Measurements from ENCODE around the gene PAIP2B. TPM values are rescaled to one million over a fixed set of nuclear protein-coding genes. Genes with fewer than 3 reads are reported as not detected.

Gene PAIP2B
- total RNA-seq, 6 experiments from 2014 or later, result 8.4 to 30.1 (median 15.3) TPM

- Histone ChIP-seq H3K9me3 (no peaks in the 10 kb centered on the region), H3K27me3 (no peaks in the 10 kb centered on the region), H3K36me3 (peaks cover 0 to 11% (median 5%) of the 10 kb centered on the region in 4 donors), H3K4me3 (no peak overlapping the region), H3K4me1 (no peaks in the 10 kb centered on the region), H3K27ac (no peak overlapping the region)
- WGBS (ENCODE audit: insufficient coverage, low coverage, low lambda C conversion rate, missing lambda C conversion rate), result 100% methylated on average over 1 of the region's 8 CpGs
- intact Hi-C loops (cut with DNase I), result no loop called here
- DNase-seq (no peak), ATAC-seq (no peak)
- TF ChIP-seq CTCF (IDR thresholded peaks at IDR 0.05) (no peak), POLR2A (IDR thresholded peaks at IDR 0.05) (no peak)
Observed at GRCh38 chr2:71154279-71154678, 72.6 kb downstream of the PAIP2B start.

- no peak for DNase-seq
- H3K4me3 ChIP-seq, result no peak overlapping the region
- no peaks in the 10 kb centered on the region for H3K27me3 ChIP-seq
- no peaks in the 10 kb centered on the region for H3K9me3 ChIP-seq
- H3K36me3 ChIP-seq, result peaks cover 0 to 17% (median 11%) of the 10 kb centered on the region in 4 donors
- no peak overlapping the region for H3K27ac ChIP-seq
- H3K4me1 ChIP-seq, result no peaks in the 10 kb centered on the region
- intact Hi-C loops (cut with DNase I), result no loop called here
- TF ChIP-seq CTCF (IDR thresholded peaks at IDR 0.05), result no peak
- TF ChIP-seq POLR2A (IDR thresholded peaks at IDR 0.05), result no peak
- 75% methylated on average over 4 of the region's 11 CpGs for WGBS (ENCODE audit: insufficient coverage, low coverage, low lambda C conversion rate, missing lambda C conversion rate)
- ATAC-seq, result no peak
Observed at GRCh38 chr2:71153585-71154224, 73.2 kb downstream of the PAIP2B start.

GRCh38 chr2:71151620-71152019, 75.3 kb downstream of the PAIP2B start:
- intact Hi-C loops (cut with DNase I), result no loop called here
- no peak for TF ChIP-seq CTCF (IDR thresholded peaks at IDR 0.05)
- TF ChIP-seq POLR2A (IDR thresholded peaks at IDR 0.05), result no peak
- H3K36me3 ChIP-seq, result peaks cover 0 to 36% (median 24%) of the 10 kb centered on the region in 4 donors
- no peaks in the 10 kb centered on the region for H3K9me3 ChIP-seq
- H3K4me3 ChIP-seq, result no peak overlapping the region
- ATAC-seq (peak in 2 of 4 donors; percentile 13 to 50), DNase-seq (no peak)
- no peaks in the 10 kb centered on the region for H3K4me1 ChIP-seq
- H3K27ac ChIP-seq, result no peak overlapping the region
- WGBS (ENCODE audit: insufficient coverage, low coverage, low lambda C conversion rate, missing lambda C conversion rate), result 100% methylated on average over 1 of the region's 1 CpG
- no peaks in the 10 kb centered on the region for H3K27me3 ChIP-seq

DNA sequence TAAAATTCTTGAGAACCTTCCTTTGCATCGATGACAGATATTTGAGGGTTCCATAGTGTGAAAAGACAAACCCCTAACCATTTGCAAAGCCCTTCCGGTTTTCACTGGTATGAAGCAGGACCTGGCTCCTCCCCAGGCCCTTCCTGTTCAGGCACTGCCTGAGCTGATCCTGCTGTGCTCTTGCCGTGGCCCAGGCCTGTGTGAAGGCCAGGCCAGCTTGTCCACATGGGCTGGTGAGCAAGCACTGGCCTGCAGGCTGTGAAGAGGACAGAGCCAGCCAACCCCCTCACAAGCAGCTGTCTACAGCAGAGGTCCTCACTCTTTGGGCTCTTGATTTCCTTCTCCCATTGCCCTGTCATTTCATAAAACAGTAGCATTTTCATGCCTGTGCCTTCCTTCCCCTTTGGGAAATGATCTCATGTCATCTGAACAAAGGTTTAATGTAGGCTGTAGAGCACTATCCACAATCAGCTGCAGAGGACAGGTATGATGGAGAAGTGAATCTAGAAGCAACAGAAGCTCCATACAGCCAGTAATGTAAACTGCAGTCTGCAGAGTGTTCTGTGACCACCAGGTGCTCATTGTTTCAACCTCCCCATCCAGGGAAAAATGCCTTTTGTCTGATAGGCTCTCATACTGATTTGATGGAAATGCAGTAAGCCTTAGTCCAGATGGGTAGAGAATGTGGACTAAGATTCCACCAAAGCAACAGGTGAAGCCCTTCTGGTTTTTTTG, 76.7 kb downstream of the PAIP2B start:
- no peaks in the 10 kb centered on the region for H3K4me1 ChIP-seq
- H3K9me3 ChIP-seq, result no peaks in the 10 kb centered on the region
- DNase-seq (no peak), ATAC-seq (peak; percentile 30 to 66 (median 48))
- TF ChIP-seq POLR2A (IDR thresholded peaks at IDR 0.05) (no peak), CTCF (IDR thresholded peaks at IDR 0.05) (no peak)
- WGBS (ENCODE audit: insufficient coverage, low coverage, low lambda C conversion rate, missing lambda C conversion rate), result 66% methylated on average over 2 of the region's 3 CpGs
- peaks cover 0 to 49% (median 32%) of the 10 kb centered on the region in 4 donors for H3K36me3 ChIP-seq
- intact Hi-C loops (cut with DNase I), result no loop called here
- no peak overlapping the region for H3K27ac ChIP-seq
- H3K27me3 ChIP-seq, result no peaks in the 10 kb centered on the region
- no peak overlapping the region for H3K4me3 ChIP-seq

Data from right lobe of liver (tissue), 6 donors.